Caco-2 (cell line): Measurements from ENCODE around the gene ARHGAP5. TPM values are rescaled to one million over a fixed set of nuclear protein-coding genes. Genes with fewer than 3 reads are reported as not detected.

Source experiments
- BruUV-seq: library from RNA; stranded (reverse); fragments of 400-500 nt; replicated peaks from 2 replicates; lab custom pipeline; 2021; lab: Mats Ljungman, UMichigan
- CTCF ChIA-PET: fragments of 300-600 bp; sonication (Branson Sonifier 250); formaldehyde crosslinking; loops from one replicate; lab custom pipeline; 2022; ENCODE audit warnings: antibody characterized with exemption; lab: Charles Lee
- POLR2A ChIA-PET: fragments of 300-600 bp; sonication (Branson Sonifier 250); formaldehyde crosslinking; loops from one replicate; lab custom pipeline; 2022; ENCODE audit warnings: antibody characterized with exemption; lab: Charles Lee
- DNase-seq, 2 experiments: peaks; one replicate each; pipeline versions ENCODE4 v3.0.0 to v3.0.0-alpha.2; 2020 to 2022
- H3K27me3 ChIP-seq: replicated peaks from 2 replicates; pipeline ENCODE4 v1.6.0; 2011; ENCODE audit warnings: low read length; ENCODE audit not compliant: control insufficient read depth, insufficient read depth
- H3K36me3 ChIP-seq: 2 replicates; pipeline ENCODE4 v1.5.1; 2011; ENCODE audit warnings: low read length; ENCODE audit not compliant: control insufficient read depth, insufficient read depth
- H3K4me1 ChIP-seq: fragments of 250-450 bp; sonication (Bioruptor Pico); 2 replicates; pipeline ENCODE4 v1.5.1; 2020; ENCODE audit warnings: mild to moderate bottlenecking
- H3K4me3 ChIP-seq: 2 replicates; pipeline ENCODE4 v1.5.1; 2011; ENCODE audit warnings: low read depth, mild to moderate bottlenecking, control low read depth, low read length
- H3K9me3 ChIP-seq: fragments of 250-450 bp; sonication (Bioruptor Pico); 2 replicates; pipeline ENCODE4 v1.5.1; 2020; ENCODE audit warnings: mild to moderate bottlenecking, moderate library complexity
- H3K27ac Mint-ChIP-seq: one replicate; pipeline ENCODE4 v1.8.0; 2022; ENCODE audit warnings: mixed read lengths; ENCODE audit not compliant: unreplicated experiment
- H3K27me3 Mint-ChIP-seq: one replicate; pipeline ENCODE4 v1.8.0; 2022; ENCODE audit warnings: mixed read lengths; ENCODE audit not compliant: insufficient read depth, unreplicated experiment
- H3K36me3 Mint-ChIP-seq: one replicate; pipeline ENCODE4 v1.8.0; 2022; ENCODE audit warnings: mild to moderate bottlenecking, mixed read lengths; ENCODE audit not compliant: insufficient read depth, unreplicated experiment
- H3K4me1 Mint-ChIP-seq: one replicate; pipeline ENCODE4 v1.8.0; 2022; ENCODE audit warnings: low read depth, mixed read lengths; ENCODE audit not compliant: unreplicated experiment
- H3K4me3 Mint-ChIP-seq: one replicate; pipeline ENCODE4 v1.8.0; 2022; ENCODE audit warnings: mild to moderate bottlenecking, moderate library complexity, mixed read lengths; ENCODE audit not compliant: unreplicated experiment
- H3K9me3 Mint-ChIP-seq: one replicate; pipeline ENCODE4 v1.8.0; 2022; ENCODE audit warnings: mixed read lengths; ENCODE audit not compliant: unreplicated experiment
- CTCF ChIP-seq, 2 experiments: fragments of 200-600 bp in 1 of 2; IDR thresholded peaks; 1 replicate in 1 of 2; 2 replicates in 1 of 2; pipeline versions ENCODE4 v1.5.1 to v1.8.0; 2011 to 2022; ENCODE audit warnings: antibody characterized with exemption in 1 of 2, control low read depth in 1 of 2, inconsistent platforms in 1 of 2, low read depth in 1 of 2, low read length in 1 of 2, mild to moderate bottlenecking in 1 of 2, moderate library complexity in 1 of 2; ENCODE audit not compliant: insufficient read depth in 1 of 2, severe bottlenecking in 1 of 2, unreplicated experiment in 1 of 2
- intact Hi-C: fragments of 100-400 bp; cut with micrococcal nuclease; formaldehyde crosslinking; loops from one replicate; pipeline ENCODE4 v1.10.0; 2022; ENCODE audit not compliant: unreplicated experiment
- total RNA-seq: library from RNA; stranded (reverse); gene quantifications from 2 replicates; pipeline ENCODE4 v1.2.3, GENCODE V29; 2022

ARHGAP5 gene
- total RNA-seq, 1 experiment from 2014 or later, result 165 TPM

DNA sequence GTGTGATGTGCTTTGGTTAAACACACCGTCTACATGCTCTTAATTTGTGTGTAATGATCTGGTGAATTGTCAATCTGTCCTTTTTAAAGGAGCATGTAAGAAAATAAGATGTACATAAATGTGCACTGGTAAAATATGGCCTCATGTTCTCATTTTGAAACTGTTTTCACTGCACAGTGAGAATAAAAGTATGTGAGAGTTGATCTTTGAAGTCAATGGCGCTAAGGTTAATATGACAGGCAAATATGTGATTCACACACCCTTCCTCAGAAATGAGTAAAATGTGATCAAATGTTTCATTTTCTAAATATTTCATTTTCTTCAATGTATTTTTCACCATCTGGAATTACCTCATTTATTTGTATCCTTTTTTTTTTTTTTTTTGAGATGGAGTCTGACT, 116.4 kb downstream of the ARHGAP5 start:
- no peak overlapping the region for H3K4me3 ChIP-seq
- TF ChIP-seq CTCF (IDR thresholded peaks at IDR 0.05; ENCODE audit: insufficient read depth in 1 of 2, low read depth in 1 of 2, low read length in 1 of 2, severe bottlenecking in 1 of 2, unreplicated experiment in 1 of 2), result no peak
- Mint-ChIP-seq H3K27me3 (no peaks in the 10 kb centered on the region), H3K36me3 (no peaks in the 10 kb centered on the region), H3K9me3 (no peaks in the 10 kb centered on the region), H3K4me3 (no peak overlapping the region), H3K4me1 (peaks cover 6% of the 10 kb centered on the region), H3K27ac (no peak overlapping the region)
- H3K36me3 ChIP-seq, result no peaks in the 10 kb centered on the region
- intact Hi-C loops, result no loop called here
- DNase-seq, result no peak
- no peaks in the 10 kb centered on the region for H3K4me1 ChIP-seq
- no peaks in the 10 kb centered on the region for H3K9me3 ChIP-seq
- BruUV-seq, result no TSS peak
- H3K27me3 ChIP-seq, result no peaks in the 10 kb centered on the region
- ChIA-PET CTCF (no interaction called here), POLR2A (no interaction called here)

DNA sequence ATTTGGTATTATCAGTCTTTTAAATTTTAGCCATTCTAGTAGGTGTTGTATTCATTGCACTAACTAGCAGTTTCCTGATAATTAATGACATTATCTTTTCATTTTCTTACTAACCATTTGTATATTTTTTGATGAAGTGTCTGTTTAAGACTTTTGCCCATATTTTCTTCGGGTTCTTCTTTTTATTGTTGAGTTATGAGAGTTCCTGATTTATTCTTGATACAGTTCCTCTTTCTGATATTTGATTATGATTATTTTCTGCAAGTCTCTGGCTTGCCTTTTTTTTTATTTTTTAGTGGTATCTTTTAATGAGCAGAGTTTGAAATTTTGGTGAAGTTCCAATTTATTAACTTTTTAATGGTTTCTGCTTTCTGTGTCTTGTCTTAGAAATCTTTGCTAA, 118.5 kb downstream of the ARHGAP5 start:
- DNase-seq, result no peak
- no peaks in the 10 kb centered on the region for H3K9me3 Mint-ChIP-seq
- no peak overlapping the region for H3K4me3 Mint-ChIP-seq
- ChIA-PET CTCF (no interaction called here), POLR2A (no interaction called here)
- Histone ChIP-seq H3K4me1 (no peaks in the 10 kb centered on the region), H3K27me3 (no peaks in the 10 kb centered on the region), H3K9me3 (no peaks in the 10 kb centered on the region), H3K4me3 (no peak overlapping the region), H3K36me3 (no peaks in the 10 kb centered on the region)
- no peak overlapping the region for H3K27ac Mint-ChIP-seq
- peaks cover 5% of the 10 kb centered on the region for H3K4me1 Mint-ChIP-seq
- no peak for TF ChIP-seq CTCF (IDR thresholded peaks at IDR 0.05; ENCODE audit: insufficient read depth in 1 of 2, low read depth in 1 of 2, low read length in 1 of 2, severe bottlenecking in 1 of 2, unreplicated experiment in 1 of 2)
- no TSS peak for BruUV-seq
- H3K36me3 Mint-ChIP-seq, result no peaks in the 10 kb centered on the region
- intact Hi-C loops, result no loop called here
- H3K27me3 Mint-ChIP-seq, result no peaks in the 10 kb centered on the region

- POLR2A ChIA-PET, result interaction anchor here (0.6 kb wide), 1 partner anchor 35 kb away, joined by 4 read pairs; no protein-coding TSS in a partner anchor
- Mint-ChIP-seq H3K27me3 (no peaks in the 10 kb centered on the region), H3K36me3 (peaks cover 15% of the 10 kb centered on the region), H3K4me1 (no peaks in the 10 kb centered on the region), H3K9me3 (no peaks in the 10 kb centered on the region), H3K27ac (no peak overlapping the region), H3K4me3 (no peak overlapping the region)
- intact Hi-C loops, result no loop called here
- no peaks in the 10 kb centered on the region for H3K36me3 ChIP-seq
- BruUV-seq, result no TSS peak
- CTCF ChIA-PET, result no interaction called here
- H3K27me3 ChIP-seq, result no peaks in the 10 kb centered on the region
- H3K4me3 ChIP-seq, result no peak overlapping the region
- no peak for TF ChIP-seq CTCF (IDR thresholded peaks at IDR 0.05; ENCODE audit: insufficient read depth in 1 of 2, low read depth in 1 of 2, low read length in 1 of 2, severe bottlenecking in 1 of 2, unreplicated experiment in 1 of 2)
- no peak for DNase-seq
- no peaks in the 10 kb centered on the region for H3K4me1 ChIP-seq
- no peaks in the 10 kb centered on the region for H3K9me3 ChIP-seq
Observed at GRCh38 chr14:32197919-32198318, 120.8 kb downstream of the ARHGAP5 start.
